Measurements from ENCODE around the gene CXorf58. TPM values are rescaled to one million over a fixed set of nuclear protein-coding genes. Genes with fewer than 3 reads are reported as not detected.
A peak's percentile ranks its signal among the peaks of the same experiment; 100 is the strongest.

CXorf58 gene
- total and polyA plus RNA-seq, 2 donors (not counting 1 experiment from before 2014, with no cell fraction given): 0.07 TPM; not detected in 1

- H3K27ac Mint-ChIP-seq: peak overlapping the region; percentile 89
- no peak for TF ChIP-seq EZH2 (IDR thresholded peaks at IDR 0.05; ENCODE audit: borderline replicate concordance, insufficient read depth, low read depth, low read length, poor library complexity, severe bottlenecking)
- 0% methylated on average over 1 of the region's 9 CpGs for WGBS (ENCODE audit: insufficient coverage)
- Histone ChIP-seq H3K4me2 (replicated peaks; ENCODE audit: low read depth, low read length, poor library complexity, severe bottlenecking) (peak overlapping the region; percentile 67), H3K79me2 (ENCODE audit: control insufficient read depth, insufficient read depth, low read length) (no peaks in the 10 kb centered on the region), H2AFZ (ENCODE audit: insufficient read depth, low read depth, low read length, poor library complexity, severe bottlenecking) (peak overlapping the region; percentile 74), H3K4me1 (ENCODE audit: control insufficient read depth in 2 of 2, insufficient read depth in 2 of 2, low read length in 2 of 2) (peaks cover 6 to 17% of the 10 kb centered on the region in 2 donors), H3K27me3 (replicated peaks in 1 of 4; ENCODE audit: control extremely low read depth in 1 of 4, control insufficient read depth in 3 of 4, insufficient read depth in 4 of 4, low read length in 3 of 4) (no peaks in the 10 kb centered on the region), H3K4me3 (ENCODE audit: control extremely low read depth in 1 of 5, extremely low read depth in 1 of 5, insufficient read depth in 1 of 5, low read depth in 2 of 5, low read length in 4 of 5) (peak overlapping the region; percentile 15 to 60 (median 29)), H3K36me3 (replicated peaks in 1 of 2; ENCODE audit: control extremely low read depth in 1 of 2, control insufficient read depth in 1 of 2, extremely low read depth in 1 of 2, insufficient read depth in 2 of 2, low read length in 1 of 2) (no peaks in the 10 kb centered on the region), H4K20me1 (ENCODE audit: control insufficient read depth, insufficient read depth, low read length, poor library complexity, severe bottlenecking) (no peaks in the 10 kb centered on the region), H3K9ac (ENCODE audit: low read length) (peak overlapping the region; percentile 47), H3K9me3 (ENCODE audit: control extremely low read depth in 1 of 3, control insufficient read depth in 2 of 3, insufficient read depth in 1 of 3, low read length in 2 of 3) (no peaks in the 10 kb centered on the region), H3K27ac (ENCODE audit: low read length in 2 of 2) (peak overlapping the region; percentile 65 to 76)
- H3K27me3 Mint-ChIP-seq: no peaks in the 10 kb centered on the region
- no peaks in the 10 kb centered on the region for H3K9me3 Mint-ChIP-seq (ENCODE audit: insufficient read depth)
- POLR2A ChIA-PET: interaction anchor here (0.6 kb wide), 1 partner anchor 44 kb away, joined by 4 read pairs; no protein-coding TSS in a partner anchor
- CTCF ChIA-PET: interaction anchor here (1.1 to 1.5 kb wide), 3 partner anchors 29 to 73 kb away, joined by 3 to 4 read pairs (median 3); no protein-coding TSS in a partner anchor
- ATAC-seq (ENCODE audit: low read depth): peak; percentile 87
- peak overlapping the region; percentile 70 for H3K4me3 Mint-ChIP-seq
- H3K4me1 Mint-ChIP-seq: peaks cover 10% of the 10 kb centered on the region
- intact Hi-C loops (cut with micrococcal nuclease): loop anchor here (1.0 kb wide), 1 partner anchor 45 kb away; the partner anchor contains the start of gene CXorf58
- DNase-seq: peak; percentile 63
These were observed 45.4 kb downstream of the CXorf58 start for GRCh38 chrX:23952984-23953907.

- no peaks in the 10 kb centered on the region for H3K9me3 ChIP-seq (ENCODE audit: control extremely low read depth in 1 of 3, control insufficient read depth in 2 of 3, insufficient read depth in 1 of 3, low read length in 2 of 3)
- POLR2A ChIA-PET: no interaction called here
- peak; percentile 5 for DNase-seq
- no peaks in the 10 kb centered on the region for H4K20me1 ChIP-seq (ENCODE audit: control insufficient read depth, insufficient read depth, low read length, poor library complexity, severe bottlenecking)
- intact Hi-C loops (cut with micrococcal nuclease): no loop called here
- no peak for TF ChIP-seq EZH2 (IDR thresholded peaks at IDR 0.05; ENCODE audit: borderline replicate concordance, insufficient read depth, low read depth, low read length, poor library complexity, severe bottlenecking)
- TF ChIP-seq CTCF (IDR thresholded peaks at IDR 0.05): peak; percentile 32
- peak overlapping the region; percentile 65 to 76 for H3K27ac ChIP-seq (ENCODE audit: low read length in 2 of 2)
- peak overlapping the region; percentile 47 for H3K9ac ChIP-seq (ENCODE audit: low read length)
- Mint-ChIP-seq H3K9me3 (ENCODE audit: insufficient read depth) (no peaks in the 10 kb centered on the region), H3K27me3 (no peaks in the 10 kb centered on the region), H3K4me1 (peaks cover 10% of the 10 kb centered on the region), H3K4me3 (peak overlapping the region; percentile 70), H3K27ac (peak overlapping the region; percentile 89)
- peak overlapping the region; percentile 67 for H3K4me2 ChIP-seq (replicated peaks; ENCODE audit: low read depth, low read length, poor library complexity, severe bottlenecking)
- peak; percentile 31 for ATAC-seq (ENCODE audit: low read depth)
- peak overlapping the region in 1 of 5 experiments; percentile 60 for H3K4me3 ChIP-seq (ENCODE audit: control extremely low read depth in 1 of 5, extremely low read depth in 1 of 5, insufficient read depth in 1 of 5, low read depth in 2 of 5, low read length in 4 of 5)
- peak overlapping the region; percentile 74 for H2AFZ ChIP-seq (ENCODE audit: insufficient read depth, low read depth, low read length, poor library complexity, severe bottlenecking)
- H3K4me1 ChIP-seq (ENCODE audit: control insufficient read depth in 2 of 2, insufficient read depth in 2 of 2, low read length in 2 of 2): peaks cover 6 to 17% of the 10 kb centered on the region in 2 donors
- WGBS (ENCODE audit: insufficient coverage): no CpG with 5 or more reads among the region's 11 CpGs
- CTCF ChIA-PET: interaction anchor here (1.5 kb wide), 1 partner anchor 72 kb away, joined by 4 read pairs; no protein-coding TSS in a partner anchor
- no peaks in the 10 kb centered on the region for H3K79me2 ChIP-seq (ENCODE audit: control insufficient read depth, insufficient read depth, low read length)
- no peaks in the 10 kb centered on the region for H3K36me3 ChIP-seq (replicated peaks in 1 of 2; ENCODE audit: control extremely low read depth in 1 of 2, control insufficient read depth in 1 of 2, extremely low read depth in 1 of 2, insufficient read depth in 2 of 2, low read length in 1 of 2)
- H3K27me3 ChIP-seq (replicated peaks in 1 of 4; ENCODE audit: control extremely low read depth in 1 of 4, control insufficient read depth in 3 of 4, insufficient read depth in 4 of 4, low read length in 3 of 4): no peaks in the 10 kb centered on the region
These were observed 46.1 kb downstream of the CXorf58 start for GRCh38 chrX:23953908-23954269.
